Brain microvascular endothelial cell (primary cell): ENCODE measurements around the gene SPOCK2.
A peak's percentile ranks its signal among the peaks of the same experiment; 100 is the strongest.

Source experiments
- DNase-seq: peaks from one replicate; pipeline ENCODE4 v3.0.0-alpha.2; 2020
- H3K27ac ChIP-seq: fragments of 250-450 bp; sonication (Bioruptor Pico); 2 replicates; pipeline ENCODE4 v1.5.1; 2020; ENCODE audit warnings: mild to moderate bottlenecking, moderate library complexity
- H3K27me3 ChIP-seq: fragments of 250-450 bp; sonication (Bioruptor Pico); replicated peaks from 2 replicates; pipeline ENCODE4 v1.5.1; 2020; ENCODE audit warnings: mild to moderate bottlenecking
- H3K36me3 ChIP-seq: fragments of 250-450 bp; sonication (Bioruptor Pico); replicated peaks from 2 replicates; pipeline ENCODE4 v1.5.1; 2020; ENCODE audit warnings: mild to moderate bottlenecking
- H3K4me3 ChIP-seq: 2 replicates; pipeline ENCODE4 v1.5.1; 2011; ENCODE audit warnings: low read depth, mild to moderate bottlenecking, control low read depth, low read length, moderate library complexity
- CTCF ChIP-seq: IDR thresholded peaks from 2 replicates; pipeline ENCODE4 v1.5.1; 2011; ENCODE audit warnings: low read depth, mild to moderate bottlenecking, moderate library complexity, low read length, control low read depth, inconsistent platforms; ENCODE audit errors: missing control alignments
- in situ Hi-C: cut with HindIII; loops from 2 replicates; pipeline ENCODE4 v1.10.0; 2017; ENCODE audit warnings: low sequenced_read_pairs, low pct_ligation_motif_present

The SPOCK2 gene

GRCh38 chr10:72132854-72133253 lies 44.5 kb upstream of the SPOCK2 start:
- Histone ChIP-seq H3K27me3 (no peaks in the 10 kb centered on the region), H3K27ac (no peak overlapping the region), H3K4me3 (no peak overlapping the region), H3K36me3 (peaks cover 3% of the 10 kb centered on the region)
- in situ Hi-C loops, result no loop called here
- no peak for TF ChIP-seq CTCF
- DNase-seq, result no peak

- Histone ChIP-seq H3K27ac (no peak overlapping the region), H3K4me3 (no peak overlapping the region), H3K36me3 (no peaks in the 10 kb centered on the region), H3K27me3 (no peaks in the 10 kb centered on the region)
- in situ Hi-C loops, result no loop called here
- TF ChIP-seq CTCF, result no peak
- DNase-seq, result no peak
Observed at GRCh38 chr10:72127571-72127970, 39.2 kb upstream of the SPOCK2 start.

GRCh38 chr10:72126872-72127232 lies 38.5 kb upstream of the SPOCK2 start:
- in situ Hi-C loops, result no loop called here
- H3K36me3 ChIP-seq, result no peaks in the 10 kb centered on the region
- no peak overlapping the region for H3K27ac ChIP-seq
- DNase-seq, result no peak
- H3K4me3 ChIP-seq, result no peak overlapping the region
- H3K27me3 ChIP-seq, result no peaks in the 10 kb centered on the region
- no peak for TF ChIP-seq CTCF

- peak; percentile 42 for DNase-seq
- in situ Hi-C loops, result no loop called here
- Histone ChIP-seq H3K4me3 (no peak overlapping the region), H3K36me3 (no peaks in the 10 kb centered on the region), H3K27ac (no peak overlapping the region), H3K27me3 (no peaks in the 10 kb centered on the region)
- TF ChIP-seq CTCF, result peak; percentile 47
Observed at GRCh38 chr10:72126184-72126871, 38.0 kb upstream of the SPOCK2 start.

GRCh38 chr10:72124989-72125388 lies 36.6 kb upstream of the SPOCK2 start:
- Histone ChIP-seq H3K27ac (no peak overlapping the region), H3K36me3 (no peaks in the 10 kb centered on the region), H3K4me3 (no peak overlapping the region), H3K27me3 (no peaks in the 10 kb centered on the region)
- in situ Hi-C loops, result no loop called here
- no peak for DNase-seq
- no peak for TF ChIP-seq CTCF

GRCh38 chr10:72124381-72124780 lies 36.0 kb upstream of the SPOCK2 start:
- H3K27ac ChIP-seq, result no peak overlapping the region
- H3K4me3 ChIP-seq, result no peak overlapping the region
- in situ Hi-C loops, result no loop called here
- no peak for DNase-seq
- H3K27me3 ChIP-seq, result no peaks in the 10 kb centered on the region
- no peaks in the 10 kb centered on the region for H3K36me3 ChIP-seq
- no peak for TF ChIP-seq CTCF
